ENCODE measurements around the gene PSTPIP2. TPM values are rescaled to one million over a fixed set of nuclear protein-coding genes. Genes with fewer than 3 reads are reported as not detected.

Gene PSTPIP2
- total and polyA plus RNA-seq, 5 donors from 2014 or later: 10.3 to 16.1 (median 12.4) TPM

GRCh38 chr18:46068763-46069162, 3.3 kb downstream of the PSTPIP2 start:
- Histone ChIP-seq H3K27ac (ENCODE audit: insufficient read depth, low read length, poor library complexity, severe bottlenecking) (no peak overlapping the region), H3K27me3 (ENCODE audit: control insufficient read depth, insufficient read depth, low read length) (no peaks in the 10 kb centered on the region), H3K9me3 (ENCODE audit: control insufficient read depth in 2 of 2, low read length in 2 of 2) (no peaks in the 10 kb centered on the region), H3K4me3 (ENCODE audit: low read depth, low read length) (no peak overlapping the region), H3K36me3 (ENCODE audit: control insufficient read depth, insufficient read depth, low read length) (no peaks in the 10 kb centered on the region), H3K4me1 (ENCODE audit: control insufficient read depth, insufficient read depth, low read length, poor library complexity, severe bottlenecking) (peaks cover 34% of the 10 kb centered on the region)
- peaks cover 0 to 1% (median 0%) of the 10 kb centered on the region in 7 donors for H3K9me3 Mint-ChIP-seq
- H3K4me3 Mint-ChIP-seq: peak overlapping the region in 3 of 4 donors; percentile 5 to 38 (median 8)
- H3K27me3 Mint-ChIP-seq: peaks cover 14% of the 10 kb centered on the region
- H3K27ac Mint-ChIP-seq: peak overlapping the region; percentile 31 to 68 (median 63)
- DNase-seq (no peak), ATAC-seq (ENCODE audit: low read depth in 2 of 2) (no peak)
- H3K36me3 Mint-ChIP-seq: peaks cover 10% of the 10 kb centered on the region
- H3K4me1 Mint-ChIP-seq: peaks cover 3 to 49% (median 20%) of the 10 kb centered on the region in 4 donors

- Histone ChIP-seq H3K4me3 (ENCODE audit: low read depth, low read length) (no peak overlapping the region), H3K27ac (ENCODE audit: insufficient read depth, low read length, poor library complexity, severe bottlenecking) (no peak overlapping the region), H3K4me1 (ENCODE audit: control insufficient read depth, insufficient read depth, low read length, poor library complexity, severe bottlenecking) (peaks cover 23% of the 10 kb centered on the region), H3K27me3 (ENCODE audit: control insufficient read depth, insufficient read depth, low read length) (no peaks in the 10 kb centered on the region), H3K36me3 (ENCODE audit: control insufficient read depth, insufficient read depth, low read length) (no peaks in the 10 kb centered on the region), H3K9me3 (ENCODE audit: control insufficient read depth in 2 of 2, low read length in 2 of 2) (no peaks in the 10 kb centered on the region)
- H3K4me1 Mint-ChIP-seq: peaks cover 0 to 38% (median 11%) of the 10 kb centered on the region in 4 donors
- peaks cover 0 to 1% (median 0%) of the 10 kb centered on the region in 7 donors for H3K9me3 Mint-ChIP-seq
- no peak overlapping the region for H3K4me3 Mint-ChIP-seq
- H3K36me3 Mint-ChIP-seq: peaks cover 10% of the 10 kb centered on the region
- peaks cover 10% of the 10 kb centered on the region for H3K27me3 Mint-ChIP-seq
- DNase-seq: peak in 1 of 3 donors; percentile 26
- H3K27ac Mint-ChIP-seq: no peak overlapping the region
- no peak for ATAC-seq (ENCODE audit: low read depth in 2 of 2)
Observed at GRCh38 chr18:46067438-46068007, 4.5 kb downstream of the PSTPIP2 start.

GRCh38 chr18:46062781-46063180, 9.3 kb downstream of the PSTPIP2 start:
- ATAC-seq (ENCODE audit: low read depth in 2 of 2) (no peak), DNase-seq (no peak)
- Histone ChIP-seq H3K4me3 (ENCODE audit: low read depth, low read length) (no peak overlapping the region), H3K27ac (ENCODE audit: insufficient read depth, low read length, poor library complexity, severe bottlenecking) (no peak overlapping the region), H3K36me3 (ENCODE audit: control insufficient read depth, insufficient read depth, low read length) (no peaks in the 10 kb centered on the region), H3K27me3 (ENCODE audit: control insufficient read depth, insufficient read depth, low read length) (no peaks in the 10 kb centered on the region), H3K4me1 (ENCODE audit: control insufficient read depth, insufficient read depth, low read length, poor library complexity, severe bottlenecking) (no peaks in the 10 kb centered on the region), H3K9me3 (ENCODE audit: control insufficient read depth in 2 of 2, low read length in 2 of 2) (no peaks in the 10 kb centered on the region)
- Mint-ChIP-seq H3K27ac (no peak overlapping the region), H3K36me3 (peaks cover 6% of the 10 kb centered on the region), H3K4me1 (peaks cover 0 to 17% (median 2%) of the 10 kb centered on the region in 4 donors), H3K9me3 (peaks cover 0 to 1% (median 0%) of the 10 kb centered on the region in 7 donors), H3K4me3 (no peak overlapping the region), H3K27me3 (no peaks in the 10 kb centered on the region)

GRCh38 chr18:46061796-46062195, 10.3 kb downstream of the PSTPIP2 start:
- no peak overlapping the region for H3K4me3 ChIP-seq (ENCODE audit: low read depth, low read length)
- Mint-ChIP-seq H3K9me3 (no peaks in the 10 kb centered on the region), H3K4me1 (peaks cover 0 to 15% (median 1%) of the 10 kb centered on the region in 4 donors), H3K36me3 (peaks cover 3% of the 10 kb centered on the region), H3K4me3 (no peak overlapping the region), H3K27me3 (no peaks in the 10 kb centered on the region), H3K27ac (no peak overlapping the region)
- no peaks in the 10 kb centered on the region for H3K4me1 ChIP-seq (ENCODE audit: control insufficient read depth, insufficient read depth, low read length, poor library complexity, severe bottlenecking)
- H3K27me3 ChIP-seq (ENCODE audit: control insufficient read depth, insufficient read depth, low read length): no peaks in the 10 kb centered on the region
- no peak for ATAC-seq (ENCODE audit: low read depth in 2 of 2)
- DNase-seq: no peak
- H3K36me3 ChIP-seq (ENCODE audit: control insufficient read depth, insufficient read depth, low read length): no peaks in the 10 kb centered on the region
- H3K27ac ChIP-seq (ENCODE audit: insufficient read depth, low read length, poor library complexity, severe bottlenecking): no peak overlapping the region
- no peaks in the 10 kb centered on the region for H3K9me3 ChIP-seq (ENCODE audit: control insufficient read depth in 2 of 2, low read length in 2 of 2)

- Mint-ChIP-seq H3K4me1 (peaks cover 0 to 16% (median 2%) of the 10 kb centered on the region in 4 donors), H3K27ac (no peak overlapping the region), H3K4me3 (no peak overlapping the region), H3K27me3 (no peaks in the 10 kb centered on the region), H3K36me3 (peaks cover 2% of the 10 kb centered on the region), H3K9me3 (no peaks in the 10 kb centered on the region)
- H3K4me1 ChIP-seq (ENCODE audit: control insufficient read depth, insufficient read depth, low read length, poor library complexity, severe bottlenecking): no peaks in the 10 kb centered on the region
- no peaks in the 10 kb centered on the region for H3K27me3 ChIP-seq (ENCODE audit: control insufficient read depth, insufficient read depth, low read length)
- ATAC-seq (ENCODE audit: low read depth in 2 of 2): no peak
- no peak overlapping the region for H3K27ac ChIP-seq (ENCODE audit: insufficient read depth, low read length, poor library complexity, severe bottlenecking)
- no peak overlapping the region for H3K4me3 ChIP-seq (ENCODE audit: low read depth, low read length)
- no peak for DNase-seq
- no peaks in the 10 kb centered on the region for H3K9me3 ChIP-seq (ENCODE audit: control insufficient read depth in 2 of 2, low read length in 2 of 2)
- no peaks in the 10 kb centered on the region for H3K36me3 ChIP-seq (ENCODE audit: control insufficient read depth, insufficient read depth, low read length)
Observed at GRCh38 chr18:46061387-46061786, 10.7 kb downstream of the PSTPIP2 start.

- Mint-ChIP-seq H3K36me3 (no peaks in the 10 kb centered on the region), H3K27ac (peak overlapping the region in 1 of 3 donors; percentile 21), H3K4me1 (peaks cover 4 to 26% (median 9%) of the 10 kb centered on the region in 4 donors), H3K9me3 (no peaks in the 10 kb centered on the region), H3K4me3 (no peak overlapping the region), H3K27me3 (no peaks in the 10 kb centered on the region)
- DNase-seq: no peak
- no peak overlapping the region for H3K27ac ChIP-seq (ENCODE audit: insufficient read depth, low read length, poor library complexity, severe bottlenecking)
- H3K4me3 ChIP-seq (ENCODE audit: low read depth, low read length): no peak overlapping the region
- ATAC-seq (ENCODE audit: low read depth in 2 of 2): no peak
- no peaks in the 10 kb centered on the region for H3K27me3 ChIP-seq (ENCODE audit: control insufficient read depth, insufficient read depth, low read length)
- H3K36me3 ChIP-seq (ENCODE audit: control insufficient read depth, insufficient read depth, low read length): no peaks in the 10 kb centered on the region
- H3K9me3 ChIP-seq (ENCODE audit: control insufficient read depth in 2 of 2, low read length in 2 of 2): no peaks in the 10 kb centered on the region
- H3K4me1 ChIP-seq (ENCODE audit: control insufficient read depth, insufficient read depth, low read length, poor library complexity, severe bottlenecking): peaks cover 8% of the 10 kb centered on the region
Observed at GRCh38 chr18:46060359-46060841, 11.7 kb downstream of the PSTPIP2 start.

- Histone ChIP-seq H3K27me3 (ENCODE audit: control insufficient read depth, insufficient read depth, low read length) (no peaks in the 10 kb centered on the region), H3K4me3 (ENCODE audit: low read depth, low read length) (peak overlapping the region; percentile 39), H3K9me3 (ENCODE audit: control insufficient read depth in 2 of 2, low read length in 2 of 2) (no peaks in the 10 kb centered on the region), H3K36me3 (ENCODE audit: control insufficient read depth, insufficient read depth, low read length) (no peaks in the 10 kb centered on the region), H3K4me1 (ENCODE audit: control insufficient read depth, insufficient read depth, low read length, poor library complexity, severe bottlenecking) (peaks cover 14% of the 10 kb centered on the region), H3K27ac (ENCODE audit: insufficient read depth, low read length, poor library complexity, severe bottlenecking) (peak overlapping the region; percentile 54)
- H3K27me3 Mint-ChIP-seq: no peaks in the 10 kb centered on the region
- DNase-seq: no peak
- no peaks in the 10 kb centered on the region for H3K9me3 Mint-ChIP-seq
- peak overlapping the region; percentile 86 to 97 (median 90) for H3K27ac Mint-ChIP-seq
- peaks cover 18 to 44% (median 30%) of the 10 kb centered on the region in 4 donors for H3K4me1 Mint-ChIP-seq
- peak overlapping the region in 2 of 4 donors; percentile 56 to 65 for H3K4me3 Mint-ChIP-seq
- H3K36me3 Mint-ChIP-seq: no peaks in the 10 kb centered on the region
- ATAC-seq (ENCODE audit: low read depth in 2 of 2): peak in 1 of 2 donors; percentile 30
Observed at GRCh38 chr18:46055838-46056230, 16.2 kb downstream of the PSTPIP2 start.

Data from CD4-positive, CD25-positive, alpha-beta regulatory T cell (primary cell).